Effector memory CD8-positive, alpha-beta T cell (primary cell): ENCODE data around the gene TMEM221.

Source experiments
- ATAC-seq: fragments of 150-1000 bp; cut with Tn5 transposase; replicated peaks from 2 replicates; pipeline ENCODE4 v1.10.0; 2021; ENCODE audit warnings: mild to moderate bottlenecking, moderate library complexity
- DNase-seq, 3 experiments: peaks; one replicate each; pipeline ENCODE4 v3.0.0; 2021
- H3K27ac Mint-ChIP-seq, 2 donors: one replicate each; pipeline ENCODE4 v1.8.0; 2022; ENCODE audit warnings: mild to moderate bottlenecking in 2 of 2, mixed read lengths in 2 of 2, moderate library complexity in 2 of 2
- H3K27me3 Mint-ChIP-seq, 2 donors: one replicate each; pipeline ENCODE4 v1.8.0; 2022; ENCODE audit warnings: mixed read lengths in 2 of 2
- H3K36me3 Mint-ChIP-seq: one replicate; pipeline ENCODE4 v1.8.0; 2022; ENCODE audit warnings: mild to moderate bottlenecking, moderate library complexity, mixed read lengths; ENCODE audit not compliant: insufficient read depth
- H3K4me1 Mint-ChIP-seq, 2 donors: one replicate each; pipeline ENCODE4 v1.8.0; 2022; ENCODE audit warnings: low read depth in 2 of 2, mixed read lengths in 2 of 2
- H3K4me3 Mint-ChIP-seq, 2 donors: one replicate each; pipeline ENCODE4 v1.8.0; 2022; ENCODE audit warnings: mild to moderate bottlenecking in 2 of 2, mixed read lengths in 2 of 2, moderate library complexity in 2 of 2
- H3K9me3 Mint-ChIP-seq, 2 donors: one replicate each; pipeline ENCODE4 v1.8.0; 2022; ENCODE audit warnings: mixed read lengths in 2 of 2

Gene TMEM221

DNA sequence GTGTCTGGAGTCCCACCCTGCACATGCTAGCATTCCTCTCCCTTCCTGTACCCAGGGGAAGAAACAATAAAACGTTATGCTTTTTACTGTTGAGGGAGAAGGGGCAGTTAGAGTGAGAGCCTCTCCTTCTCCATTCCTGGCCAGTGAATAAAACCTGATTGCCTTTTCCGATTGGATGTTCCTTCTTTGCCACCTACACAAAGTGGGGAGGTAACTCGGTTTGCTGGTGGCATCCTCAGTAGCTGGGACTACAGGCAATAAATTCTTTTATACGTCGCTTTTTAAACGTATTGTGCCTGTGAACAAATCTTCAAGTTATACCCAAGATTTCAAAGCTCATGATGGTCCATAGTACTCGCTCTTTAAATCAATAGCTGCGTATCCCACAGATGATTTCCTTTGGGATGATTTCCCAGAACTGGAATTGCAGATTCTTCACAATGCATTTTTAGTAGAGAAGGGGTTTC lies 29.3 kb downstream of the TMEM221 start:
- peaks cover 13 to 15% of the 10 kb centered on the region in 2 donors for H3K4me1 Mint-ChIP-seq
- no peaks in the 10 kb centered on the region for H3K9me3 Mint-ChIP-seq
- H3K36me3 Mint-ChIP-seq: peaks cover 24% of the 10 kb centered on the region
- H3K27ac Mint-ChIP-seq: peak overlapping the region; percentile 84 to 90
- DNase-seq (no peak), ATAC-seq (no peak)
- peak overlapping the region; percentile 87 to 95 for H3K4me3 Mint-ChIP-seq
- H3K27me3 Mint-ChIP-seq: no peaks in the 10 kb centered on the region

DNA sequence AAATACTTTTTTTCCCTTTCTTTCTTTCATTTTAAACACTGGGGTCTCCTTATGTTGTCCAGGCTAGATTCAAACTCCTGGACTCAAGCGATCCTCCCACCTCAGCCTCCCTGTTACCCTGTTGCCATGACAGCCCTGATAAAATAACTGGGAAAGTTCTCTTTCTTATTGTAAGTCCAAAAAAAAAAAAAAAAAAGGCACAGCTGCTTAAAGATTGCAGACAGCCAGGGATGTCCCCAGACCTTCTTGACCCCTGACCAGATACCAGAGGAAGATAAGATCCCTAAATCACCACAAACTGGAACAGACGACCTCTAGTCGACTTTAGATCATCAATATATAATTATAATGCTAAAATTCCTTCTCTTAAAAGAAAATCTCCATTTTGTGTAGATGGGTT lies 29.8 kb downstream of the TMEM221 start:
- Mint-ChIP-seq H3K9me3 (no peaks in the 10 kb centered on the region), H3K4me1 (peaks cover 13 to 15% of the 10 kb centered on the region in 2 donors), H3K27me3 (no peaks in the 10 kb centered on the region), H3K27ac (no peak overlapping the region), H3K4me3 (peak overlapping the region; percentile 87 to 95), H3K36me3 (peaks cover 29% of the 10 kb centered on the region)
- DNase-seq: no peak
- ATAC-seq: no peak

DNA sequence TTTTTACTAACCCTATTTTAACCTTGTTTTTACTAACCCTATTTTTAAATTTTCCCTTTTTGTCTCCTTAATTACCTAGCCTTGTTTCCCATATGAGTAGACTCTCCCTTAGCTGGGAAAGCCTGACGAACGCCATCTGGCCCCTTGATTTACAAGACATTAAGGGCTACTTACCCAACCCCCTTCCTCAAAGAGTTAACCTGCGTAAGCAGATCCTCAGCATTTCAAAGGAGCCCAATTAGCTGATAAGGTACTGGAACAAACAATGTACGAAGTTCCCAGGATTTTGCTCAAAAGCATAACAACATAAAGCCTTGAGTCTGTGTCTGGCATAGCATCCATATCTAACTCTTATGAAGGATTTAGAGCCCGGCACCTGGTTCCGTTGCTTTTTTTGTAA lies 33.3 kb downstream of the TMEM221 start:
- no peak for DNase-seq
- no peaks in the 10 kb centered on the region for H3K27me3 Mint-ChIP-seq
- H3K4me3 Mint-ChIP-seq: no peak overlapping the region
- no peak overlapping the region for H3K27ac Mint-ChIP-seq
- no peaks in the 10 kb centered on the region for H3K9me3 Mint-ChIP-seq
- peaks cover 40% of the 10 kb centered on the region for H3K36me3 Mint-ChIP-seq
- H3K4me1 Mint-ChIP-seq: peaks cover 9 to 12% of the 10 kb centered on the region in 2 donors
- ATAC-seq: no peak

DNA sequence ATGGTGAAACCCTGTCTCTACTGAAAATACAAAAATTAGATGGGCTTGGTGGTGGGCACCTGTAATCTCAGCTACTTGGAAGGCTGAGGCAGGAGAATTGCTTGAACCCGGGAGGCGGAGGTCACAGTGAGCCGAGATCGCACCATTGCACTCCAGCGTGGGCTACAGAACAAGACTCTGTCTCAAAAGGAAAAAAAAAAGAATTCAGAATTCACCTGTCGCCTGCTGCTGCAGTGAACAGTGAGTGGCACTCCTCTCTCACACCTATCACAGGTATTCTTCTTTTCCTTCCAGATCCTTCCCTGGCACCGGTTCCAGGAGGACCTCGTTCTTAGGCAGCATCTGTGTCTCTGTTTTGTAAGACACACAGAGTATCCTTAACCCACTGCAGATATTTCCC lies 34.4 kb downstream of the TMEM221 start:
- H3K27me3 Mint-ChIP-seq: no peaks in the 10 kb centered on the region
- ATAC-seq (no peak), DNase-seq (no peak)
- H3K4me1 Mint-ChIP-seq: peaks cover 4 to 5% of the 10 kb centered on the region in 2 donors
- H3K9me3 Mint-ChIP-seq: no peaks in the 10 kb centered on the region
- H3K4me3 Mint-ChIP-seq: no peak overlapping the region
- peak overlapping the region in 1 of 2 donors; percentile 44 for H3K27ac Mint-ChIP-seq
- H3K36me3 Mint-ChIP-seq: peaks cover 47% of the 10 kb centered on the region

DNA sequence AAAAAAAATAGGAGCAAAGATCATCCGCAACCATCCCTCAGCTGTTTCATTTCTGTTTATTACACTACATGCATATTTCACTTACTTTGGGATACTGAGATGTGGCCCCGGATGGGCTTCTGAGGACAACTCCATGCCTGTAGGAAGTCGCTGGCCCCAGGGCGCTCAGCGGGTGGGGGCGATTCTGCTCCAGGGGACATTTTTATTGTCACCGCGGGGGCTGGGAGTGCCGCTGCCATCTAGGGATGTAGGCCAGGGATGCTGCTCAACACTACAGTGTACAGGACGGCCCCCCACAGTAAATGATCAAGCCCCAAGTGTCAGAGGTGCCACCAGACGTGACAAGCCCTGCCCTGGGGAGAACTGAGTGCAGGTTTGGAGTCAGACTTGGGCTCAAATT lies 36.7 kb downstream of the TMEM221 start:
- H3K4me3 Mint-ChIP-seq: no peak overlapping the region
- ATAC-seq (no peak), DNase-seq (no peak)
- no peaks in the 10 kb centered on the region for H3K9me3 Mint-ChIP-seq
- H3K36me3 Mint-ChIP-seq: peaks cover 44% of the 10 kb centered on the region
- peaks cover 14 to 15% of the 10 kb centered on the region in 2 donors for H3K4me1 Mint-ChIP-seq
- peak overlapping the region in 1 of 2 donors; percentile 76 for H3K27ac Mint-ChIP-seq
- H3K27me3 Mint-ChIP-seq: no peaks in the 10 kb centered on the region

DNA sequence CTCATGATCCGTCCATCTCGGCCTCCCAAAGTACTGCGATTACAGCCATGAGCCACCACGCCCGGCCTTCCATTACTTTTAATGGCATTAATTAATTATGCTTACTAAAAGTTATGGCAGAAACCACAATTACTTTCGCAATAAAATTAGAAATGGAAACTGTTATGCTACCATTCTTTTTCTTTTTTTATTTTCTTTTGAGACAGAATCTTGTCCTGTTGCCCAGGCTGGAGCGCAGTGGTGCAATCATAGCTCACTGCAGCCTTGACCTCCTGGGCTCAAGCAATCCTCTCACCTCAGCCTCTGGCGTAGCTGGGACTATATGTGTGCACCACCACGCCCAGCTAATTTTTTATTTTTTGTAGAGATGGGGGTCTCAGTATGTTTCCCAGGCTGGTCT lies 38.5 kb downstream of the TMEM221 start:
- ATAC-seq: no peak
- peaks cover 35% of the 10 kb centered on the region for H3K36me3 Mint-ChIP-seq
- H3K4me1 Mint-ChIP-seq: peaks cover 25 to 29% of the 10 kb centered on the region in 2 donors
- no peak overlapping the region for H3K27ac Mint-ChIP-seq
- H3K9me3 Mint-ChIP-seq: no peaks in the 10 kb centered on the region
- DNase-seq: no peak
- H3K4me3 Mint-ChIP-seq: peak overlapping the region in 1 of 2 donors; percentile 21
- no peaks in the 10 kb centered on the region for H3K27me3 Mint-ChIP-seq

DNA sequence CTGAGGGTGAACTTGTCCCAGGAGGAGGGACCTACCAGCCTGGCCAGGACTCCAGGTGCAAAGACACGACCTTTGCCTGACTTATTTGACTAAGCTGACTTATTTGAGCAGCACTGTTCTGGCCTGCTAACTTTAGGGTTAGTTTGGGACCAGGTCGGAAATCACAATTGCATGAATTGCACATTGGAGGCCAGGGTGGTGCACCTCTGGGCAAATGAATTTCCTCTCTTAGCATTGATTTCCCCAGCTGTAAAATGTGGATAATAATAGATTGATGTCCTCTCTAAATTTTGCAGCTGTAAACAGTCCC lies 41.6 kb downstream of the TMEM221 start:
- Mint-ChIP-seq H3K4me1 (peaks cover 39 to 40% of the 10 kb centered on the region in 2 donors), H3K36me3 (peaks cover 28% of the 10 kb centered on the region), H3K4me3 (peak overlapping the region; percentile 82 to 88), H3K9me3 (no peaks in the 10 kb centered on the region), H3K27ac (peak overlapping the region; percentile 82 to 92), H3K27me3 (no peaks in the 10 kb centered on the region)
- no peak for ATAC-seq
- DNase-seq: no peak

DNA sequence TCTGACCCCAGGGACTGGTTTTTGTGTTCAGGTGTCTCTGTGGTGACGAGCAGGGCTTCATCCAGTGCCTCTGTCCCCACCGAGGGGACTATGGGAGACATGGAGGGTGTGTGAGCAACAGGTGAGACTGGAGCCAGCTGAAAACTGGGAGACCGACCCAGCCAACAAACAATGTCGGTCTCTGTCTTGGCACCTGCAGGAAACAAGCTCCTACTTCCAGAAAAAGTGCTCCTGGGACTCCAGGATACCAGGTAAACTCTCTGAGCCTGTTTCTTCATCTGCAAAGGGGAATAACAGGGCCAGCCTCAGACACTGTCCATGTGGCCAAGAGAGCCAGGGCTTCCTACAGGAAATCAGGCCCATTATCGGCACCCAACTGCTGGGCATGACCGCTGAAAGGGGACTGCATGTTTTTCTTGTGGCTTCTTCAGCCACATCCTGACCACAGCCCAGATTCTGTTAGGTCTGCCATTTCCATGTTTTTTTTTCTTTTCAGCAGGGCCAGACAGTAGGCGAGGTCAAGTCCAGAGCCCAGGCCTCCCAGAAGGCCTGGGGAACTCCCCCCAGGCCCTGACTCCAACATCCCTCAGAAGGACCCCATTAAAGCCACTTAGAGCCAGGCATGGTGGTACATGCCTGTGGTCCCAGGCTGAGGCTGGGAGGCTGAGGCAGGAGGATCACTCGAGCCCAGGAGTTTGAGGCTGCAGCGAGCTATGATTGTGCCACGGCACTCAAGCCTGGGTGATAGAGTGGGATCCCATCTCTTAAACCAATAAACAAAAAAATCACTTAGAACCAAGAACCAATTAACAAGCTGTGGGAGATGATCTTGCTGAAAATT lies 42.2 kb downstream of the TMEM221 start:
- Mint-ChIP-seq H3K4me3 (peak overlapping the region; percentile 82 to 88), H3K36me3 (peaks cover 32% of the 10 kb centered on the region), H3K9me3 (no peaks in the 10 kb centered on the region), H3K4me1 (peaks cover 35 to 40% of the 10 kb centered on the region in 2 donors), H3K27ac (peak overlapping the region; percentile 82 to 92), H3K27me3 (no peaks in the 10 kb centered on the region)
- peak; percentile 4 for ATAC-seq
- DNase-seq: no peak

DNA sequence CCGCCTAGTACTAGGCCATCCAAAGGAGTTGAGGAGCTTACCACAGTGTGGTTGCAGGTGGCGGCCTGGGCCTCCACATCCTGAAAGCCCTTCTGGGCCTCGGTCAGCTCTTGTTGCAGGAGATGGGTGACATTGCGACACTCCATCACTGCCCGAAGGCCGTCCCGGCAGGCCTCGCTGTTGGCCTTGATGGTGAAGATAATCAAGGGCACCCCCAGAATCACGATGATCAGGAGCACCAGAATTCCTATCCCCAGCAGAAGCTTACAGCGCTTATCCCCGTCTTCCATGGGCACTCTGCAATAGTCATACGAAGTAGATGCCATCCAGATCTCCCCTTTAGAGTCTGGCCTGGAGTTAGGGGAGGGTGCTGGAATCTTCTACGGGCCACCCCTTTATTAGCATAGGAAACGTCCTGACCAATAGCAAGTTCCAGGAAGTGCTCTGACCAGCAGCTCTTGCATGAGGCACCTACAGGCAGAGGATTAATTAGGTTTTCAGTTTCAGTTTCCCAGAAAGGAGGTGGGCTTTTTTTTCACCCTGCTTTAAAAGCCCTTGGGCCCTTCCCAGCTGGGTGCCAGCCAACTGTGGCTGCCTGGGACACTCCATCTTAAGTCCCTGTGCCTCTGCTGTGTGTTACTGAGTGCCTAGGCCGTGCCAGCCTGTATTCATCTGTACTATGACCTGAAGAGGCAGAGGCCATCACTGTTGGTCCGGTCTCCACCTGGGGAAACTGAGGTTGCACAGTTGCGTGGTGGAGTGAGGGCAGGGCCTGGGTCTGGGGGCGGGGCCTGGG lies 43.0 kb downstream of the TMEM221 start, which contains the start of gene BST2:
Gene BST2, minus strand, starts transcription at position 381 of the 796 bp plus-strand sequence. Its CDS starts 55 bp downstream, at position 326.
- H3K27ac Mint-ChIP-seq: peak within 1 kb of the TSS; percentile 82 to 92
- ATAC-seq (peak; percentile 91), DNase-seq (peak; percentile 23 to 43 (median 34))
- H3K4me1 Mint-ChIP-seq: peaks cover 35 to 40% of the 10 kb centered on the region in 2 donors
- H3K4me3 Mint-ChIP-seq: peak within 1 kb of the TSS; percentile 82 to 88
- H3K9me3 Mint-ChIP-seq: no peaks in the 10 kb centered on the region
- no peaks in the 10 kb centered on the region for H3K27me3 Mint-ChIP-seq
- H3K36me3 Mint-ChIP-seq: peaks cover 32% of the 10 kb centered on the region

DNA sequence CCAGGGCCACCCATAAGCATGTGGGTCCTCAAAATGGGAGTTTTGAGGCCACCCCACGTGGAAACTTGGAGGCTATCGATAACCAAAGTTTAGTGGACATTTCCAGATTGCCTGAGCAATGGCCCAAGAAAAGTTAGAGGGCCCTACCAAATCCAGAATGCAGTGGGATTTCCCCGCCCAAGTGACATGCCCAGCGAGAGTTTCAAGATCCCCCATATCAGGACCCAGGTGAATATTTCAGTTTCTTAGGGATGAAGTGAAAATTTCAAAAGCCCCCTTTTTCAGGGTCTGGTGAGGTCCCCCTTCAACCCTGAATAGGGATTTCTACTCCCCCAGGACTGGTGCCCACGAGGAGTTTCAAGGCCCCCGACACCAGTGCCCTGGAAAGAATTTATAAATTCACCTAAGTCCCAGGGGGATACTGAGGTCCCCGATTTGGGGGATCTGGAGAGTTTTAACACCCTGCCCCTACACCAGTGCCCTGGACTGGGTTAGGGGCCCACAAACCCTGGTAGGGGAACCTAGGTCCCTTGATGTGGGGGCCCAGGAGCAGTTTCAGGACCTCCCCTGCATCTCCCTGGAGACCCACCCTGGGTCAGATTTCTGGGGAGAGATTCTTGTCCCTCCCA lies 43.7 kb downstream of the TMEM221 start:
- Mint-ChIP-seq H3K4me3 (peak overlapping the region; percentile 82 to 88), H3K36me3 (peaks cover 28% of the 10 kb centered on the region), H3K27ac (peak overlapping the region; percentile 82 to 92), H3K9me3 (no peaks in the 10 kb centered on the region), H3K4me1 (peaks cover 35 to 40% of the 10 kb centered on the region in 2 donors), H3K27me3 (no peaks in the 10 kb centered on the region)
- DNase-seq (no peak), ATAC-seq (no peak)

DNA sequence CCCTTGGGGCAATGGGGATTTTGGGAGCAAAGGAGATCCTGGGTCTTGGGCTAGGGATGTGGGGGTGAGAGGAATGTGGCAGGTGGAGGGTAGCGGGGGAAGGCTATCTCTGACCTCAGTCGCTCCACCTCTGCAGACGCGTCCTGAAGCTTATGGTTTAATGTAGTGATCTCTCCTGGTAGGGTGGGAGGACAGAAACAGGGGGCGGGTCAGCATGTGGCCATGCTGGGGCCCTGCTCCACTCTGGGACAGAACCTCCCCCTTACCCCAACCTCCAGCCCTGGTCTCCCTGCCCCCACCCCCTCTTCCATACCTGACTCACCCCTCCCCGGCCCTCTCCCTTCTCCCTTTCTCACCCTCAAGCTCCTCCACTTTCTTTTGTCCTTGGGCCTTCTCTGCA lies 44.5 kb downstream of the TMEM221 start:
- Mint-ChIP-seq H3K27me3 (no peaks in the 10 kb centered on the region), H3K4me3 (peak overlapping the region; percentile 82 to 88)

DNA sequence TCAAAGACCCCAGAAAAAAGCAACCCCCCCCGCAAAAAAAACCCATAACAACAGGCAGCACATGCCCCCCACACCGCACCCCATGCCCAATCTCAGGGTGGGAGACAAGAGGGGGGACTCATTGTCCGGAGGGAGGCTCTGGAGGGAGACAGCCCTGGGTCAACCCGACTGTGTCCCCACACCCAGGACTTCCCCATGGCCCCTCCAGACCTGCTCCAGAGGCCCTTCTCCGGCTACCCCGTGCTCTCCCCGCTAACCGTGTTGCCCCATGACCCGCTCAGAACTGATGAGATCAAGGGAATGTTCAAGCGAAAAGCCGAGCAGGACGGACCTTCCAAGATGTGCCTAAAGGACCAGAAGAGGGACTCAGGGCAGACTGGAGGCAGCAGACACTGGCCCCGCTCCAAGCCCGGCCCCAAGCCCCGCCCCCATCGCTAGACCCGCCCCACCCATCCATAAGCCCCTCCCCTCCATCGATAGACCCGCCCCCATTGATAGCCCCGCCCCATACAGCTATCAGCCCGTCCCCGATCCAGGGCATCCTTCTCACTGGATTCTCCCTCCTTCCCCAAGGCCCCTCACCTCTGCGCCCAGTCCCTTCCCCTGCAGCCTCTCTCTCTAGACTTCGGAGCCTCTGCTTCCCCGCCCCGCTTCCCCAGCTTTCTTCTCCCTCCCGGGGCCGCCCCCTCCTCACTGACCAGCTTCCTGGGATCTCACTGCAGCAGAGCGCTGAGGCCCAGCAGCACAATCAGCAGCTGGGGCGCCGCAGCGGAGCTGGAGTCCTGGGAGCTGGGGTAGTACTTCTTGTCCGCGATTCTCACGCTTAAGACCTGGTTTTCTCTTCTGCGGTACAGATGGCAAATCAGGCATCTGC lies 45.2 kb downstream of the TMEM221 start:
- peaks cover 31% of the 10 kb centered on the region for H3K36me3 Mint-ChIP-seq
- H3K4me3 Mint-ChIP-seq: peak overlapping the region; percentile 82 to 88
- no peaks in the 10 kb centered on the region for H3K9me3 Mint-ChIP-seq
- peak overlapping the region; percentile 82 to 92 for H3K27ac Mint-ChIP-seq
- peaks cover 35 to 40% of the 10 kb centered on the region in 2 donors for H3K4me1 Mint-ChIP-seq
- ATAC-seq (no peak), DNase-seq (peak in 1 of 3 experiments; percentile 16)
- no peaks in the 10 kb centered on the region for H3K27me3 Mint-ChIP-seq

More for the DNA sequence above, 44.5 kb downstream of the TMEM221 start:
- H3K9me3 Mint-ChIP-seq: no peaks in the 10 kb centered on the region
- ATAC-seq (no peak), DNase-seq (no peak)
- peaks cover 24% of the 10 kb centered on the region for H3K36me3 Mint-ChIP-seq
- H3K4me1 Mint-ChIP-seq: peaks cover 35 to 40% of the 10 kb centered on the region in 2 donors
- H3K27ac Mint-ChIP-seq: peak overlapping the region; percentile 82 to 92
